Epithelial cell of prostate (primary cell): ENCODE results near the gene RPL22L1.
"Not testable (repeated sequence)": the region's sequence is repeated elsewhere in the genome, so short reads cannot be mapped to it uniquely, and the experiment has no call there.

Experiments used
- DNase-seq: peaks from one replicate; pipeline ENCODE4 v3.0.0-alpha.2; 2011; ENCODE audit warnings: low read depth, low spot score
- H3K27ac ChIP-seq: fragments of 450-650 bp; 2 replicates; pipeline ENCODE4 v1.5.1; 2017; ENCODE audit warnings: mild to moderate bottlenecking

Gene RPL22L1

DNA sequence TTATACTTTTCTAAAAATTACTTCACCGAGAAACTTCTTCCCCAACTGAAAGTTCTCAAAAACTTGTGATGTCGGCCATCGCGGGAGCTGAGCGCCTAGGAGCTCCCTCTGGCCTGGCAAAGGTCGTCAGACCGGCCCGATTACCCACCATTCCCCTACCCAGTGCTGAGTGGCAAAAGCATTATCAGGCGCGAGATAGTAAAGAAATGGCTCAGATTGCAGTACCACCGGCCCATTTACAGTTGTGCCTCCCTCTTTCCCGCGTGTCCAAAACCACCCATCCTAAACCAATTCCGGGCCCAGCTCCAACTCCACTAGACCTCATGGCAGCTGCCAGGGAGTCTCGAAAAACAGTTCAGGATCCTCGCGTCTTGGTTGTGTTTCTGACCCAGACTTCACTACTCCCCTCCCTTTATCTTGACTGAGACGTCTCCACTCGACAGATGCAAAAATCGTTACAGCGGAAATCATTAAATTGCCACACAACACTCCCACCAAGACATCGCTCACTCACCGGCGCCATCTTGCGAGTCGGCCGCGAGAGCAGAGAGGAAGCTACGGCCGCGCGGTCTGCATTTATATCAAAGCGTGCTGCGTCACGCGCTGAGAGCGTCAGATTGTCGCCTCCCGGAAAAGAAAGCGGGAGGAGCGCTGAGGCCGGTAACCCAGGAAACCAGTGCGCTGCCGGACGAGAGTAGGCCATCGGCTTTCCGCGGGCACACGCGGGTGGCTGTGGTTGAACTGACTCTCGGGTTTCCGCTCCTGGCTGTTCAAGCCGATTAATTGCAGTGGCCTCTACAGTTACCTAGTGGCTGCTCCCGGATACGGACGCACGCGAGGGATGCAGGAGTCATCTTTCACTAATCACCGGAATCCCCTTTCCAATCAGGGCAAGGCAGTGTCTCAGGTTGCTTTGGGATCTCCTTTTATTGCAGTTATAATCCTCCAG lies at the start of gene RPL22L1:
Gene RPL22L1 (minus strand): TSS at position 551 of the 949 bp plus-strand sequence. CDS start 28 bp downstream, at position 523.
- DNase-seq, result peak; percentile 64
- H3K27ac ChIP-seq, result peak within 1 kb of the TSS; percentile 81

DNA sequence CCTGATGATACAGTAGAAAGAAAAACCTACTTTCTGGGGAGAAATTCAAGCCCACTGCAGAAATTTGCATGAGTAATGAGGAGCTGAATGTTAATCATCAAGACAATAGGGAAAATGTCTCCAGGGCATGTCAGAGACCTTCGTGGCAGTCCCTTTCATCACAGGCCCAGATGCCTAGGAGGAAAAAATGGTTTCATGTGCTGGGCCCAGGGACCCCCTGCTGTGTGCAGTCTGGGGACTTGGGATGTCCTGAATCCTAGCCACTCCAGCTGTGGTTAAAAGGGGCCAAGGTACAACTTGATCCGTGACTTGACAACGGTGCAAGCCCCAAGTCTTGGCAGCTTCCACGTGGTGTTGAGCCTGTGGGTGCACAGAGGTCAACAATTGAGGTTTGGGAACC lies 48.7 kb upstream of the RPL22L1 start:
- DNase-seq, result no peak

DNA sequence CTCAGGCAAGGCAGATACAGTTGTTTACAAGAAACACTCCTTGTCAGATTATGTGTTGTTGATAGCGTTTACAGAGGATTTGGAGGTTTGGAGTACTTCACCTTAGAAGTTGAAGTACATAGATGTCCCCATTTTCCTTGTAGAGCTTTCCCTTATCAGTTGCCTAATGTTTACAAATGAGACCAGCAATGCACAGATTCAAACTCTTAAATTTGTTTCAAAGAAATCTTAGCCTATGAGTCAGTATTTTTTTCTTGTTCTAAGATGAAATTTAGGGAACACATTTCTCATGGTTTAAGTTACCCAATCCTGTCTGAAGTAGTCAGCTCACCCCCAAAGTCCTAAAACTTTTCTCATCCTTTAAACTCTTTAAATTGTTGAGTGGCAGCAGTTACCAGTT lies 44.7 kb upstream of the RPL22L1 start:
- DNase-seq, result no peak
- H3K27ac ChIP-seq, result no peak overlapping the region

More for the DNA sequence above, 48.7 kb upstream of the RPL22L1 start:
- H3K27ac ChIP-seq, result no peak overlapping the region

DNA sequence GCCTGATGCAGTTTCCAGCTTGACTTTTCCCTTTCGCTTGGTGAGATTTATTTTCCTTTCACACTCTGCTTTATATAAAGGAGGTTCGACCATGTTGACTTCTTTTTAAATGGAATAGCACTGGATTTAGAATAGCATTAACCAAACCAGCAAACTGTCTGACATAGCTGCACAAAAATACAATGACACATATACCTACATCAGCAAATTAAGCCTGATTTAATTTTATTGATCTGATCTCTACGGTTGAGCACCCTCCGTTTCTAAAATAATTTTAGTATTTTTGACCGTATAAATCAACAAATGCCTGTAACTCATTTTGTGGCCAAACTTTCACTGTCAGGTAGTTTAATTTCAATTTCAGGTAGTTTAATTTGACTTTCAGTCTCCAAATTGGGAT lies 44.2 kb upstream of the RPL22L1 start:
- no peak for DNase-seq

DNA sequence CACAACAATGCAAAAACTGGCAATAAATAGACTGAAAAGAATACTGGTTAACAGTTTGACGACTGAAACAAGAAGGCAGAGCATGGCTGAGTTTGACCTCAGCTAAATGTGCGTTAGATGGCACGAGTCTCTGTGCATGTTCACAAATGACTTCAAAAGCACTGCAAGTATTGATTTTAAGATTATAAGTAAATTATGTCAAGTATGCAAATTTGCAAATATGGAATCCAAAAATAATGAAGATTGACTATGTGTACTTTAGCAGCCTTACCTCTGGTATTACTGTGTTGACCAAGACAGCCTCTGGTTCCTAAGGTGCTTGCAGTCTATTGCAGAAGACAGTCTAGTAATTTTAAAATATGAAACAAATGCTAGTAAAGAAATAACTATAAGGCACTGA lies 41.1 kb upstream of the RPL22L1 start:
- DNase-seq, result no peak
- no peak overlapping the region for H3K27ac ChIP-seq

More for the DNA sequence above, 44.2 kb upstream of the RPL22L1 start:
- no peak overlapping the region for H3K27ac ChIP-seq

DNA sequence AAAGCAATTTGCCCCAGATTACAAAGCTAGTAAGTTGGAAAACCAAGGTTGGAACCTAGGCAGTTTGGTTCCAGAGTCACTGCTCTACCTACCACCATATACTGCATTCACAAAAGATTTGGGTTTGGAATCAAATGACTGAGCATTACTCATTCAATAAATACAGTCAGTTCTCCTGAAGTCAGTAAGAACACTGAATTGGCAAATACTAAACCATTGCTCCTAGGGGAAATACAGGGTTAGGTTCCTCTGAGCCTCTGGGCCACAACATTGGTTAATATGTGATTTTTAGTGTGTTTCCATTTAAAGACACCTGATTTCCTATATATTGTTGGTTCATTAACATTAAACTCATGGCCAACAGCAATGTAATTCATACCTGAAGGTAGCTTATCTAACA lies 40.5 kb upstream of the RPL22L1 start:
- H3K27ac ChIP-seq, result no peak overlapping the region
- DNase-seq, result no peak

DNA sequence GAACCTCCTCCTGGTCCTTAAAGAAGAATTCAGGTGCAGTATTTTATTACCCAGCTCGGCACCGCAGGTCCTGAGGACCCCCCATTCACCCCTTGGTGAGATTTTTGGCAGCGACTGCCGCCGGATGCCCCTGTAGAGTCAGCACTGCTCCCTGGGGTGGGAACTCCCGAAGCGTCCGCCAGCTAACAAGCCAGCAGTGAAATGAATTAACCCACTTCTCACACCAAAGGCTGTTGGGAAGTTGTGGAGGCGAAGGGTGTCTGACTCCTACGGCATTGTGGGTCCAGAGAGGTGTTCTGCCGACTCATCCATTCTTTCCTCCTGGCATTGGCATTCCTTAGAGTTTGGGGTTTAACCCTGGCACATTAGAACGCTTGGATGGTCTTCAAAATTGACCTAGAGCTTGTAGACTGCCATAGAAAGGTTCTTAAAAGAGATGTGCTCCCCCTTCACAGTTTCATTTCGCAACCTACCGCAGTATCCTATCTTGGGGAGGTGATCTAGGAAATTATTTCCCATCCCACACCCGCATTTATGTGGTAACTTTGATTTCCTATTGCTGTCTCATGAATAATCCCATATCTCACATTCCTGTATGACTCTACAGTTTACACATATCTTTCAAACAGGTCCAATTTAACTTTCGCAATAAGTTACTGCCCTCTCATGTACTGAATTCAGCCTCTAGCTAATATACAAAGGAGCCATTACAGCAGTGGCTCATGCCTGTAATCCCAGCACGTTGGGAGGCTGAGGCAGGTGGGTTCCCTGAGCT lies 39.3 kb upstream of the RPL22L1 start:
- H3K27ac ChIP-seq, result peak overlapping the region; percentile 90

DNA sequence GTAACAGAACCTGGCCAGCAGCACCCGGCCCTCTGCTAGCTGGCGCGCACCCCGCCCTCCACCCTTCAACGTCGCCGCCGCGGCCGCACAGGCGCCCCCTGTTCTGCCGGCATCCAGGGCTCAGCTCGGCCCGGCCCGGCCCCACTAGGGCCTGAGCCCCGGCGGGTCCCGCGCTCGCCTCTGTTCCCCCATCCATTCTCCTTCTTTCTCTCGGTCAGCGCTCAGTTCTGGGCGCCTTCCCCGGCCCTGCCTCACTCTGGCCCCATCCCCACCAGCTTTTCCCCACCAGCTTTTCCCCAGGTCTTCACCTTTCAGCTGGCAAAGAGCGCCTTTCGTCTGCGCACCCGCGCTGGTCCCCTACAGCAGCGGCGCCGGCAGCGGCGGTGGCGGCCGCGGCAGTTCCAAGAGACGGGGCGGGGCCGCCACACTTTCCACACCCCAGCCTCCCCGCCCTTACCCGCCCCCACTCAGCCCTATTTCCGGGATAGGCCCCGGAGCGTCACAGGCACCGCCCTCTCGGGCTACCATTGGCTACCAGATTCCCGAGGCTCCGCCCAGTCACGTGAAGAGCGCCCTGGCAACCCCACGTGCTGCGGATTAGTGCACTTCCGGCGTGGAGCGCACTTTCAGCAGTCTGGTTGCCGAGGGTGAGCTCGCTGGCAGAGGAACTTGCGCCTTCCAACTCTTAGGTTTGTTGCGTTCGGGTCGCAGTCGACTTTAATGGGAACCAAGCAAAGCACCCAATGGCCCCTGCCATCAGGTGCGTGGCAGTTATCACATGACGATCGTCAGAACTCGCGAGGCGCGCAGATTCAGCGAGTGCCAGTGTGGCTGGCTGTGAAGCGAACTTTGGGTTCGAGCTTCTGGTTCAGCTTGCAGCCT lies 38.5 kb upstream of the RPL22L1 start, which contains the start of gene EIF5A2:
Gene EIF5A2 (minus strand): TSS at position 403 of the 882 bp plus-strand sequence. CDS start 831 bp downstream, outside the sequence.
- peak; percentile 61 for DNase-seq
- peak within 1 kb of the TSS; percentile 90 for H3K27ac ChIP-seq

More for the DNA sequence above, 39.3 kb upstream of the RPL22L1 start:
- peak; percentile 88 for DNase-seq

DNA sequence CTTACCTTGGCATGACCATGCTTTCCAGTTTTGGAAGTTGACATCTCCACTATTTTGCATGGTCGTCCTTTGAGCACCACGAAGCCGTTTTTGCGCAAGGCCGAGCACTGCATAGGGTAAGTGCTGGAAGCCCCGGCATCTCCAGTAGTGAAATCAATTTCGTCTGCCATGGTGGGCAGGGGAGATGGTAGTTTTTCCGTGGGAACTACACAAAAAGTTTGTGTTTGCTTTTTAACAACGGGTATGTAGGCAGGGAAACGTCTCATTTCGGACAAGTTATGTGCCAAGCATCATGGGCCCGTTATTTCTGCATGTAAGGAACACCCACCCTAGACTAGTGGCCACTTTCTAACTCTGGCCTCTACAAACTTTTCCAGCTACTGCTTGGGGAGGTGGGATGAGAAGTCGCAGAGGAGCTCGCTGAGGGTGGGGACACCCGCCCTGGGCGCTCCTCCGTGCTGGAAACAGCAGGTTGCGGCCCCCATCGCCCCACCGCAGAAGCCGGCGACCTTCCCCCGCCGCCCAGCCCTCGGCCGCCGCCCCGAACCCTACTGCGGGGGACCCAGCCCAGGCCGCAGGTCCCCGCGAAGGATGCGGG lies 37.7 kb upstream of the RPL22L1 start:
- H3K27ac ChIP-seq, result peak overlapping the region; percentile 90
- DNase-seq, result no peak

DNA sequence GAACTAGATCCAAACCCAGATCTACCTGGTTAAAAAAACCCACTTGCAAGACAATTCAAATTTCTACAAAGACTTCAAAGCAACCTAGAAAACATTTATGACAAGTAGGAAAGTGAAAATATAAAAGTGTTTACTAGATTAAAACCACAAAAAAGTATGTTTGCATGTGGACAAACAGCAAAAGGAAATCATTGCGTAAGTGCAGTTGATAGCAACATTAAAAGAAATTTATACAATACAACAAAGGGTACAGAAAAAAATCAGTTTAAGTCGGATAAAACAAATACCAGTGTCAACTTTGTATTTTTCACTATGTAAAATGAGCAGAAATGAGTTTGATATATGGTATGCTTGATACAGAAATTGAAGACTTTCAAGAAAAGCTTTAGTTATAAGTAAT lies 35.9 kb upstream of the RPL22L1 start:
- no peak overlapping the region for H3K27ac ChIP-seq
- no peak for DNase-seq

DNA sequence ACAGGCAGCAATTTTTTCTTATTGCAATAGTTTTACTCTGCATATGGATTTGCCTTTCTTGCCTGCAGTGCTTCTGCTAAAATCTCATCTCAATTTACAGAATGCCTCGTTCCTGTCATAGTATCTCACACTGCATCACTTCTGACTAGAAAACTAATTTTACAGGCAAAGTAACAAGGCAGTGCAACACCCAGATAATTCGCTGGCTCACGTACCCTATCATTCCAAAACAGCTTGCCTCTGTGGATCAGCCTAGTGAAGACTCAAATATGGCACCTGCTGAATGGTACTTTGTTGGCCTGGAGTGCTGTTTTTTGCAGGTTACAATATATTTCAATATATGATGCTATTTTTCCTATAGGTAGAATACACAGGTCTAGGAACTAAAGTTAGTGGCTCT lies 33.1 kb upstream of the RPL22L1 start:
- H3K27ac ChIP-seq, result no peak overlapping the region
- DNase-seq, result no peak

DNA sequence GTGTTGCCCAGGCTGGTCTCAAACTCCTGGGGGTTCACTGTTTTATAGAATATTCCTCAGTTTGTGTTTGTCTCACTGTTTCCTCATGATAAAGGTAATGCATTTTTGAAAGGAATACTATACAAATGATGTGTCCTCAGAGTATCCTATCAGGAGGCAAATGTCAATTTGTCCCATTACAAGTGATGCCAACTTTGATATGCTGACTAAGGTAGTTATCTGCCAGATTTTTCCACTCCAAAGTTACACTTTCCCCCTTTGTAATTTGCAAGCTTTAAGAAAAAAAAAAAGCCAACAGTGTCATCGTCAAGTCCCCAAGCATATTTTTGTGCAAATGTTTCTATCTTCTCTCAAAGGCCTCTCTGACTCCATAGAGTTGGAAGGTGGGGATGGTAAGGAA lies 29.5 kb upstream of the RPL22L1 start:
- no peak overlapping the region for H3K27ac ChIP-seq
- no peak for DNase-seq

DNA sequence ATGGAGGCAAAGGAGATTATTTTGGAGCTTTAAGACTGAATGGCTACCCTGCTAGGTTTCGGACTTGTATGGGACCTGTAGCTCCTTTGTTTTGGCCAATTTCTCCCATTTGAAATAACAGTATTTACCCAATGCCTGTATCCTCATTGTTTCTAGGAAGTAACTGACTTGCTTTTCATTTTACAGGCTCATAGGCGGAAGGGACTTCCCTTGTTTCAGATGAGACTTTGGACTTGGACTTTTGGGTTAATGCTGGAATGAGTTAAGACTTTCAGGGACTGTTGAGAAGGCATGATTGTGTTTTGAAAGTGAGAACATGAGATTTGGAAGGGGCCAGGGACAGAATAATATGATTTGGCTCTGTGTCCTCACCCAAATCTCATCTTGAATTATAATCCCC lies 28.0 kb upstream of the RPL22L1 start:
- DNase-seq, result no peak

DNA sequence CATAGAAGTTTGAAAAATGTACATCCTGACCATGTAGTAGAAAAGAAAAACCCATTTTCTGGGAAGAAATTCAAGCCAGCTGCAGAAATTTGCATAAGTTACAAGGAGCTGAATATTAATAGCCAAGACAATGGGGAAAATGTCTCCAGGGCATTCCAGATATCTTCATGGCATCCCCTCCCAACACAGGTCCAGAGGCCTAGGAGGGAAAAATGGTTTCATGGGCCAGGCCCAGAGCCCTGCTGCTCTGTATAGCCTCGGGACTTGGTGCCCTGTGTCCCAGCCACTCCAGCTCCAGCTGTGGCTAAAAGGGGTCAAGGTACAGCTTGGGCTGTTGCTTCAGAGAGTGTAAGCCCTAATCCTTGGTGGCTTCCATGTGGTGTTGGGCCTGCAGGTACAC lies 27.2 kb upstream of the RPL22L1 start:
- DNase-seq, result not testable (repeated sequence)

More for the DNA sequence above, 28.0 kb upstream of the RPL22L1 start:
- H3K27ac ChIP-seq, result no peak overlapping the region

DNA sequence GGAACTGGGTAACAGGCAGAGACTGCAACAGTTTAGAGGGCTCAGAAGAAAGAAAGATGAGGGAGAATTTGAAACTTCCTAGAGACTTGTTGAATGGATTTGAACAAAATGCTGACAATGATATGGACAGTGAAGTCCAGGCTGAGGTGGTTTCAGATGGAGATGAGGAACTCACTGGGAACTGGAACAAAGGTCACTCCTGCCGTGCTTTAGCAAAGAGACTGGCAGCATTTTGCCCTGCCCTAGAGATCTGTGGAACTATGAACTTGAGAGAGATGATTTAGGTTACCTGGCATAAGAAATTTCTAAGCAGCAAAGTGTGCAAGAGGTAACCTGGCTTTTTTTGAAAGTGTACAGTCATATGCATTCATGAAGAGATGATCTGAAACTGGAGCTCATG lies 26.8 kb upstream of the RPL22L1 start:
- DNase-seq, result no peak
- no peak overlapping the region for H3K27ac ChIP-seq

More for the DNA sequence above, 27.2 kb upstream of the RPL22L1 start:
- not testable (repeated sequence) for H3K27ac ChIP-seq

DNA sequence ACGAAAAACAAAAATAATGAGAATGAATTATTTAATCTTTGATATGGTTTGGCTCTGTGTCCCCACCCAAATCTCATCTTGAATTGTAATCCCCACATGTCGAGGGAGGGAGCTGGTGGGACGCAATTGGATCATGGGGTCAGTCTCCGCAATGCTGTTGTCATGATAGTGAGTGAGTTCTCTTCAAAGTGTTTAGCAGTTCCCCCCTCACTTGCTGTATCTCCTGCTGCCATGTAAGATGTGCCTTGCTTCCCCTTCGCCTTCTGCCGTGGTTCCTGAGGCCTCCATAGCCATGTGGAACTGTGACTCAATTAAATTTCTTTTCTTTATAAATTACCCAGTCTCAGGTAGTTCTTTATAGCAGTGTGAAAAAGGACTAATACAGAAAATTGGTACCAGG lies 26.3 kb upstream of the RPL22L1 start:
- DNase-seq, H3K27ac ChIP-seq: not testable (repeated sequence)

DNA sequence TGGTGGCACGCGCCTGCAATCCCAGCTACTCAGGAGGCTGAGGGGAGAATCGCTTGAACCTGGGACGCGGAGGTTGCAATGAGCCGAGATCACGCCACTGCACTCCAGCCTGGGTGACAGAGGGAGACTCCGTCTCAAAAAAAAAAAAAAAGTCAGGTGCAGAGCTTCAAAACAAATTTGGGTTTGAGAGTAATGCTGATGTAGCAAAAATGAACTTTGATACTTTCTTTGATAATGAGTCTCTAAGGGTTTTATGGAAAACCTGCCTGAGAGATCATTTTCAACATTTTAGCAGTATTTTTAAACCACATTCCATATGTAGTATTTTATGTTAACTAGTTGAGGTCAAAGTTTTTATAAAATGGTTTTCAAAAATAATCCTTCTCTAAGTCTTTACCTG lies 23.9 kb upstream of the RPL22L1 start:
- no peak overlapping the region for H3K27ac ChIP-seq
- DNase-seq, result no peak

DNA sequence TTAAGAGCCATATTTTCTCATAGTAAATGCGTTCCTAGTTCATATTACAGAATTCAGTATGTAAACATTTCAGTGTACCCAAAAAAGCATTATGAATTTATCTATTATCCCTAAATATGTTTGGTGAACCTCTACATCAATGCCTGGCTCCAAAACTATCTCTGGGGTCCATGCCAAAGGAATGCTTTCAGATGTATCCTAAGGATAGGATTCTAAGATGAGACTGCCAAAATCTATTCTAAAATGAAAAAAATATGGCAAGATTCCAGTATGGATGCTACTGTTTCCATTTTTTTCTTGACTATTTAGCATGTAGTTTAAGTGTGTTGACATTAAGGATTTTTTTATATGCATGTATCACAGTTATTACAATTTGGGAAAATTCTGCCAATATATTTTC lies 19.6 kb upstream of the RPL22L1 start:
- DNase-seq, result no peak

DNA sequence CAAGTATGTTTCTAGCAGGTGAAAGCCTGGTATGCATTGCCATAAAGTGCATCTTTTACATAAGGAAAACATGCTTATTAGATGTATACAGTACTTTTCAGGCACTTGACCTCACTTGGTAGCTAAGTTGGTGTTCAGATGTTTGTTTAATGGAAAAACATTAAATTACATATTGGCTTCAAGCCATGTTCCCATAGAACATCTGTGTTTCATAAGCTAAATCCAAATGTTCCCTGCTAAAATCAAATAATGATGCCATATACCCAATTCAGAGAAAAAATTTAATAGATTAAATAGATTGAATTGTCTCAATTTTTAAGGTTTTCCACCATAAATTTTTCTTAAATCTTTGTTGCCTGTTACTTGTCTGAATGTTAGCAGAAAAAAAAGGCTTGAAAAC lies 19.1 kb upstream of the RPL22L1 start:
- no peak overlapping the region for H3K27ac ChIP-seq
- DNase-seq, result no peak

More for the DNA sequence above, 19.6 kb upstream of the RPL22L1 start:
- H3K27ac ChIP-seq, result no peak overlapping the region
